B cell (primary cell): ENCODE results near the gene GNG7. TPM values are rescaled to one million over a fixed set of nuclear protein-coding genes. Genes with fewer than 3 reads are reported as not detected.

Source experiments
- ATAC-seq: fragments of 200-7000 bp; cut with Tn5 transposase; one replicate; pipeline ENCODE4 v1.10.0; 2021; ENCODE audit warnings: low read depth, mild to moderate bottlenecking, moderate number of reproducible peaks, moderate library complexity
- CTCF ChIA-PET: fragments of 350-600 bp; sonication (Branson Sonifier 250); formaldehyde crosslinking; loops from one replicate; lab custom pipeline; 2021; ENCODE audit warnings: antibody characterized with exemption, inconsistent platforms; lab: Charles Lee
- POLR2A ChIA-PET: fragments of 350-600 bp; sonication (Branson Sonifier 250); formaldehyde crosslinking; loops from one replicate; lab custom pipeline; 2021; ENCODE audit warnings: antibody characterized with exemption; lab: Charles Lee
- DNase-seq: peaks from one replicate; pipeline ENCODE4 v3.0.0; 2013
- H2AFZ ChIP-seq: 2 replicates; pipeline ENCODE4 v1.6.1; 2012; ENCODE audit warnings: mild to moderate bottlenecking, low read depth, low read length; ENCODE audit not compliant: insufficient read depth, poor library complexity, severe bottlenecking
- H3K27ac ChIP-seq, 2 donors: 1 replicate in 1 of 2; 2 replicates in 1 of 2; pipeline ENCODE4 v1.5.1; 2012 to 2013; ENCODE audit warnings: low read length in 2 of 2, mild to moderate bottlenecking in 2 of 2, moderate library complexity in 1 of 2
- H3K27me3 ChIP-seq, 4 experiments: fragments of 200-600 bp in 1 of 4; sonication (generic) in 1 of 4; replicated peaks in 1 of 4; 1 replicate in 2 of 4; 2 replicates in 2 of 4; pipeline versions ENCODE4 v1.6.1 to v1.7.0; 2013 to 2016; ENCODE audit warnings: low read length in 3 of 4, mild to moderate bottlenecking in 2 of 4, mixed read lengths in 1 of 4, moderate library complexity in 1 of 4; ENCODE audit not compliant: insufficient read depth in 4 of 4, control insufficient read depth in 3 of 4; ENCODE audit errors: control extremely low read depth in 1 of 4
- H3K36me3 ChIP-seq, 2 experiments: replicated peaks in 1 of 2; 1 replicate in 1 of 2; 2 replicates in 1 of 2; pipeline versions ENCODE4 v1.6.1 to v1.7.1; 2013; ENCODE audit warnings: low read length in 1 of 2; ENCODE audit not compliant: insufficient read depth in 2 of 2, control insufficient read depth in 1 of 2; ENCODE audit errors: control extremely low read depth in 1 of 2, extremely low read depth in 1 of 2
- H3K4me1 ChIP-seq, 2 donors: fragments of 200-600 bp in 1 of 2; sonication (generic) in 1 of 2; 1 replicate in 1 of 2; 2 replicates in 1 of 2; pipeline versions ENCODE4 v1.5.1 to v1.6.1; 2013 to 2017; ENCODE audit warnings: low read length in 2 of 2; ENCODE audit not compliant: control insufficient read depth in 2 of 2, insufficient read depth in 2 of 2
- H3K4me2 ChIP-seq: replicated peaks from 2 replicates; pipeline ENCODE3; 2012; ENCODE audit warnings: mild to moderate bottlenecking, low read depth, low read length; ENCODE audit not compliant: poor library complexity, severe bottlenecking
- H3K4me3 ChIP-seq, 5 experiments: fragments of 200-600 bp in 1 of 5; sonication (generic) in 1 of 5; 1 replicate in 3 of 5; 2 replicates in 2 of 5; pipeline versions ENCODE4 v1.5.1 to v1.7.0; 2011 to 2016; ENCODE audit warnings: low read length in 4 of 5, mild to moderate bottlenecking in 4 of 5, low read depth in 2 of 5, control low read depth in 1 of 5, moderate library complexity in 1 of 5; ENCODE audit not compliant: insufficient read depth in 1 of 5; ENCODE audit errors: control extremely low read depth in 1 of 5, extremely low read depth in 1 of 5
- H3K79me2 ChIP-seq: fragments of 200-600 bp; sonication (generic); one replicate; pipeline ENCODE4 v1.6.0; 2016; ENCODE audit warnings: low read length; ENCODE audit not compliant: control insufficient read depth, insufficient read depth
- H3K9ac ChIP-seq: fragments of 200-600 bp; sonication (generic); 2 replicates; pipeline ENCODE4 v1.6.1; 2017; ENCODE audit warnings: mild to moderate bottlenecking, low read length, moderate library complexity
- H3K9me3 ChIP-seq, 3 donors: one replicate each; pipeline versions ENCODE4 v1.6.1 to v1.7.1; 2013; ENCODE audit warnings: low read length in 2 of 3; ENCODE audit not compliant: control insufficient read depth in 2 of 3, insufficient read depth in 1 of 3; ENCODE audit errors: control extremely low read depth in 1 of 3
- H4K20me1 ChIP-seq: 2 replicates; pipeline ENCODE4 v1.6.0; 2012; ENCODE audit warnings: mild to moderate bottlenecking, low read length; ENCODE audit not compliant: insufficient read depth, control insufficient read depth, poor library complexity, severe bottlenecking
- H3K27ac Mint-ChIP-seq: one replicate; pipeline ENCODE4 v1.8.0; 2021; ENCODE audit warnings: mixed read lengths
- H3K27me3 Mint-ChIP-seq: one replicate; pipeline ENCODE4 v1.8.0; 2021; ENCODE audit warnings: mixed read lengths
- H3K4me1 Mint-ChIP-seq: one replicate; pipeline ENCODE4 v1.8.0; 2021; ENCODE audit warnings: mixed read lengths
- H3K4me3 Mint-ChIP-seq: one replicate; pipeline ENCODE4 v1.8.0; 2021; ENCODE audit warnings: mixed read lengths
- H3K9me3 Mint-ChIP-seq: one replicate; pipeline ENCODE4 v1.8.0; 2022; ENCODE audit warnings: mixed read lengths; ENCODE audit not compliant: insufficient read depth
- CTCF ChIP-seq: fragments of 200-600 bp; IDR thresholded peaks from one replicate; pipeline ENCODE4 v1.8.0; 2022; ENCODE audit warnings: antibody characterized with exemption, mild to moderate bottlenecking
- EZH2 ChIP-seq: IDR thresholded peaks from 2 replicates; pipeline ENCODE4 v1.6.1; 2012; ENCODE audit warnings: borderline replicate concordance, low read depth, mild to moderate bottlenecking, moderate library complexity, low read length; ENCODE audit not compliant: insufficient read depth, poor library complexity, severe bottlenecking
- WGBS: methylation state at CpG from one replicate; pipeline ENCODE4 v1.1.5; 2013; ENCODE audit warnings: missing lambda C conversion rate; ENCODE audit not compliant: insufficient coverage; 5-methylcytosine and 5-hydroxymethylcytosine counted together
- intact Hi-C: fragments of 100-400 bp; cut with micrococcal nuclease; formaldehyde crosslinking; loops from one replicate; pipeline ENCODE4 v1.10.0; 2022
- polyA plus RNA-seq: library from polyadenylated mRNA; depleted of rRNA; stranded (reverse); fragments of >200 nt; gene quantifications from 2 replicates; pipeline ENCODE4 v1.2.3, GENCODE V29; 2012
- total RNA-seq, 2 donors: library from RNA; stranded (reverse); fragments of 120-200 nt in 1 of 2; gene quantifications; 1 replicate in 1 of 2; 2 replicates in 1 of 2; pipeline versions ENCODE4 v1.2.3 to v1.2.4, GENCODE V29; 2013 to 2022

Gene GNG7
- total and polyA plus RNA-seq, 2 donors (not counting 1 experiment from before 2014, with no cell fraction given): 76.3 to 153 TPM

GRCh38 chr19:2719920-2720776, 17.7 kb upstream of the GNG7 start:
- POLR2A ChIA-PET: interaction anchor here (0.9 kb wide), 1 partner anchor 928 kb away, joined by 3 read pairs; no protein-coding TSS in a partner anchor
- no peak for TF ChIP-seq EZH2
- peak; percentile 15 for TF ChIP-seq CTCF
- H3K27ac Mint-ChIP-seq: peak overlapping the region; percentile 70
- H3K79me2 ChIP-seq: peaks cover 6% of the 10 kb centered on the region
- peaks cover 0 to 17% (median 8%) of the 10 kb centered on the region in 4 experiments for H3K27me3 ChIP-seq
- H3K36me3 ChIP-seq: peaks cover 0 to 4% of the 10 kb centered on the region in 2 experiments
- H3K4me1 ChIP-seq: peaks cover 30 to 43% of the 10 kb centered on the region in 2 donors
- H4K20me1 ChIP-seq: peaks cover 8% of the 10 kb centered on the region
- H3K9me3 ChIP-seq: peaks cover 0 to 16% (median 7%) of the 10 kb centered on the region in 3 donors
- intact Hi-C loops: loop anchor here (1.0 kb wide), 1 partner anchor 9 kb away; no protein-coding TSS in a partner anchor
- peak overlapping the region; percentile 84 for H3K4me3 Mint-ChIP-seq
- 14% methylated on average over 30 of the region's 37 CpGs for whole genome bisulfite sequencing
- peak overlapping the region in 4 of 5 experiments; percentile 45 to 57 (median 48) for H3K4me3 ChIP-seq
- CTCF ChIA-PET: no interaction called here
- H3K27ac ChIP-seq: no peak overlapping the region
- peaks cover 4% of the 10 kb centered on the region for H3K27me3 Mint-ChIP-seq
- peak; percentile 42 for DNase-seq
- H3K4me1 Mint-ChIP-seq: peaks cover 27% of the 10 kb centered on the region
- peaks cover 3% of the 10 kb centered on the region for H3K9me3 Mint-ChIP-seq
- peak overlapping the region; percentile 96 for H3K4me2 ChIP-seq
- ATAC-seq: peak; percentile 23
- H3K9ac ChIP-seq: peak overlapping the region; percentile 55
- H2AFZ ChIP-seq: peak overlapping the region; percentile 28
